ENCODE measurements around the gene EFNB2. TPM values are rescaled to one million over a fixed set of nuclear protein-coding genes. Genes with fewer than 3 reads are reported as not detected.

EFNB2 gene
- total and polyA plus RNA-seq, 4 donors, result 7.3 to 35.0 (median 20.3) TPM

Other genes starting within 250 kb of the EFNB2 start
- gene ARGLU1, start 32.5 kb upstream of the EFNB2 start, total RNA-seq, result 100 to 1,000 TPM; 108 to 142 TPM
- gene ARGLU1, start 32.5 kb upstream of the EFNB2 start, polyA plus RNA-seq, result 100 to 1,000 TPM in 1 of 2 donors, 10 to 100 TPM in 1; 23.2 to 178 TPM

All from aorta (tissue), 4 donors.